Lower leg skin (tissue), 3 donors: ENCODE data around the gene VRTN.

ENCODE experiments used
- POLR2A ChIP-seq, 2 donors: fragments of 450-650 bp; IDR thresholded peaks; one replicate each; pipeline ENCODE4 v1.6.1; 2016 to 2017; ENCODE audit warnings: antibody characterized with exemption in 2 of 2, mild to moderate bottlenecking in 1 of 2, moderate library complexity in 1 of 2
- TF ChIP-seq, protein P1 (sequence below), 3 donors: fragments of 450-650 bp; IDR thresholded peaks; one replicate each; pipeline ENCODE4 v1.5.1; 2016; ENCODE audit warnings: antibody characterized with exemption in 3 of 3, mild to moderate bottlenecking in 3 of 3, moderate library complexity in 2 of 3

DNA sequence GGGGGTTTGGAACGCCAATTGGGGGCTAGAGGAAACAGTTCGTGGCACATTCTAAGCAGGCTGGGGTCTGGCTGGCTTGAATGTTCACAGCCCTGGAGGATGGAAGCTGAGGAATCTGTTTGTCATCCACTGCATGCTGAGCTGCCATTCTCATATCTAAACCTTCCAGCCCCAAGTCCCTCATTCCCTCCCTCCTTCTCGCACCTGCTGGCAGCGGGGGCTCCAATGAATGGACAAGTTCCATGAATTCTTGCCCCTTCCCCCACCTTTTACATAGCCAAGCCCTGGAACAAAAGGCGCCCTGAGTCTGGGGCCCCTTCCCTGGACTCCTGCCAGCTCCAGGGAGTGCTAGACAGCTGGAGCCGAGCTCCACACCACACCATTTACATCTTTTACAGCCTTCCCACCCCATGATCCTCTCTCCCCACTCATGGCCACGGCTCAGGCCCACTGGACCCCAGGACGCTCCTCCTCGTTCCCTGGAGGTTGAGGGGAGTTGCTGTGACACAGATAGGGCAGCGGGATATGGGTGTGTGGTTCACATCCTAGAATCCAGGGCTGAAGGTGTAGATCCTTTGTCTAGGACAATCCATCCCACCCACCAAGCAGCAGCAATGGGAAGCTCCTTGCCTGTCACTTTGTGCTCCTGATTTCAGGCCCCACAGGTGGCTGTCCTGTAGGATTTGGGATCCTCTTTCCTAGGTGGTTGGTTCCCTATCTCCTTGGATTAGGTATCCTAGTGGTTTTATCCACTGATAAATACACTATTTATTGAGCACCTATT, 21.7 kb upstream of the VRTN start:
- TF ChIP-seq, protein P1, sequence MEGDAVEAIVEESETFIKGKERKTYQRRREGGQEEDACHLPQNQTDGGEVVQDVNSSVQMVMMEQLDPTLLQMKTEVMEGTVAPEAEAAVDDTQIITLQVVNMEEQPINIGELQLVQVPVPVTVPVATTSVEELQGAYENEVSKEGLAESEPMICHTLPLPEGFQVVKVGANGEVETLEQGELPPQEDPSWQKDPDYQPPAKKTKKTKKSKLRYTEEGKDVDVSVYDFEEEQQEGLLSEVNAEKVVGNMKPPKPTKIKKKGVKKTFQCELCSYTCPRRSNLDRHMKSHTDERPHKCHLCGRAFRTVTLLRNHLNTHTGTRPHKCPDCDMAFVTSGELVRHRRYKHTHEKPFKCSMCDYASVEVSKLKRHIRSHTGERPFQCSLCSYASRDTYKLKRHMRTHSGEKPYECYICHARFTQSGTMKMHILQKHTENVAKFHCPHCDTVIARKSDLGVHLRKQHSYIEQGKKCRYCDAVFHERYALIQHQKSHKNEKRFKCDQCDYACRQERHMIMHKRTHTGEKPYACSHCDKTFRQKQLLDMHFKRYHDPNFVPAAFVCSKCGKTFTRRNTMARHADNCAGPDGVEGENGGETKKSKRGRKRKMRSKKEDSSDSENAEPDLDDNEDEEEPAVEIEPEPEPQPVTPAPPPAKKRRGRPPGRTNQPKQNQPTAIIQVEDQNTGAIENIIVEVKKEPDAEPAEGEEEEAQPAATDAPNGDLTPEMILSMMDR (IDR thresholded peaks at IDR 0.05) = no peak
- TF ChIP-seq POLR2A (IDR thresholded peaks at IDR 0.05) = no peak
